ENCODE measurements around the gene ANKS6. TPM values are rescaled to one million over a fixed set of nuclear protein-coding genes. Genes with fewer than 3 reads are reported as not detected.

ANKS6 gene
- polyA plus RNA-seq, 1 donor from 2014 or later = 16.6 TPM

DNA sequence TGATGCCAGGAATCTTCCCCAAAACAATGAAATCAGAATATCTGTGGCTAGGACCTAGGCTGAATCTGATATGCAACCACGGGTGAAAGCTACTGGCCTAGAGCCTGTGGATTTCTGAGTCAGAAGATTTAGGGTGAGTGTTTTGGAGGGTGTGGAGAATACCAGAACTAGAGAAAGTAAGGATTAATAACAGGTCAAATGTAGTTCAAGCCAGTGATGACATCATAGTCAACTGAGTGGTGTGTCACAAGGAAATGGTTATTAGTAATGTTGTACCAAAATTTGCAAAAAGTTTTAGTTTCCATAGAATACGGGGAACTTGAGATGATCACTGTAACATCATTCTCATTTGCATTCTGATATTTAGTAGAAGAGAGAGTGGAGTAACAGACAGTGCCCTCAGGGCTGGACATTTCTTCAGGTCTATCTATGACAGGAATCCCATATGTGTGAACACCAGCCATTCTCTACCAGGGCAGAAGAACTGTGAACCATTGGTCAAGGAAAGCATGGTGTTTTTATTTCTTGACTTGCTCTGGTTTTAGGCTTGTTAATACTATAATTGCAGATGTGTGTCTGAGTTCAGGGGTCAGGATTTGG is 14.8 kb upstream of the ANKS6 start:
- Histone ChIP-seq H3F3A (ENCODE audit: insufficient read depth, low read length, poor library complexity, severe bottlenecking) (peaks cover 6% of the 10 kb centered on the region), H3K36me3 (ENCODE audit: insufficient read depth, low read length) (no peaks in the 10 kb centered on the region), H3K9me3 (ENCODE audit: low read length) (no peaks in the 10 kb centered on the region), H3K9ac (ENCODE audit: low read length) (no peak overlapping the region), H4K20me1 (ENCODE audit: insufficient read depth) (no peaks in the 10 kb centered on the region), H3K4me3 (ENCODE audit: low read length) (no peak overlapping the region), H3K27me3 (ENCODE audit: insufficient read depth, low read depth, low read length) (no peaks in the 10 kb centered on the region), H2AFZ (ENCODE audit: low read depth, low read length) (no peak overlapping the region), H3K4me2 (ENCODE audit: low read length) (no peak overlapping the region), H3K27ac (ENCODE audit: low read length) (no peak overlapping the region), H3K9me2 (ENCODE audit: insufficient read depth, low read length) (no peaks in the 10 kb centered on the region), H3K79me2 (replicated peaks; ENCODE audit: insufficient read depth, low read length) (no peaks in the 10 kb centered on the region)
- TF ChIP-seq EP300 (conservative IDR thresholded peaks at IDR 0.05; ENCODE audit: poor library complexity, severe bottlenecking) (no peak), EZH2 (IDR thresholded peaks at IDR 0.05; ENCODE audit: borderline replicate concordance, insufficient read depth, low read length, poor library complexity, severe bottlenecking) (no peak), TAF1 (IDR thresholded peaks at IDR 0.05; ENCODE audit: low read depth) (no peak), SMC3 (conservative IDR thresholded peaks at IDR 0.05; ENCODE audit: poor library complexity) (no peak), POLR2AphosphoS5 (IDR thresholded peaks at IDR 0.05) (no peak), CTCF (IDR thresholded peaks at IDR 0.05; ENCODE audit: poor library complexity, severe bottlenecking) (no peak), MXI1 (conservative IDR thresholded peaks at IDR 0.05; ENCODE audit: poor library complexity, severe bottlenecking) (no peak), REST (IDR thresholded peaks at IDR 0.05; ENCODE audit: borderline replicate concordance) (no peak), RAD21 (conservative IDR thresholded peaks at IDR 0.05) (no peak)

DNA sequence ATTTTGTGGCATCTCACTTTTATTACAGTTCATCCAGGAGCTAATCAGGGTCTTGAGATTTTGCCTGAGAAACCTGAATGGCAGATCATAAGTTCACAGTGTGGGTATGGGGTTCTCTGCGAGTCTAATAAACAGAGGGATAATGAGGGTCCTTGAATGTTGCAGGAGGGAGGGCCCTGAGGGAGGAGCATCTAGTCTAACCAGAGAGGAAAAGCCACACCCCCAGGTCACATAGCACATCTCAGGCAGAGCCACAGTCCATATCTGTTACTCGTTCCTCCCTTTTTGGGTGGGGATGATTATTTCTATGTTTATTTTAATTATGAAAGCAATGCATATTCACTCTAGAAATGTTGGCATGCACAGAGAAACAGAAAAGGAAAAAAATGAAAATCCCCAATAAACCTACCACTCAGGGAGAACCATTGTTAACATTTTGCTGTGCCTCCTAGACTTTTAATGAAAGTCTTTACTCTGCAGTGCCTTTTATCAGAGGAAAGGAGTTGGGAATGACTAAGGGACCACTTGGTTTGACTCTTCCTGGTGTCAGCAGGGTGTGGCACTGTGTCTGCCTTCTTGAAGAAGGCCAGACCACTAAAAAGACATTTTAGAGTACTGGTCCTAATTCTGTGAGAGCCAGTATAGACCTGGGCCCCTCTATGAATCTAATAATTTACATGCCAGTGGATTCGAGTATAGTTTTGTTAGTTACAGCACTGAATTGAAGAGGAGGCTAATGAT is 13.9 kb upstream of the ANKS6 start:
- H3K27ac ChIP-seq (ENCODE audit: low read length) = no peak overlapping the region
- H3K27me3 ChIP-seq (ENCODE audit: insufficient read depth, low read depth, low read length) = no peaks in the 10 kb centered on the region
- H4K20me1 ChIP-seq (ENCODE audit: insufficient read depth) = no peaks in the 10 kb centered on the region
- no peaks in the 10 kb centered on the region for H3K36me3 ChIP-seq (ENCODE audit: insufficient read depth, low read length)
- no peaks in the 10 kb centered on the region for H3K79me2 ChIP-seq (replicated peaks; ENCODE audit: insufficient read depth, low read length)
- no peaks in the 10 kb centered on the region for H3K9me3 ChIP-seq (ENCODE audit: low read length)
- H3K9me2 ChIP-seq (ENCODE audit: insufficient read depth, low read length) = no peaks in the 10 kb centered on the region
- peaks cover 6% of the 10 kb centered on the region for H3F3A ChIP-seq (ENCODE audit: insufficient read depth, low read length, poor library complexity, severe bottlenecking)
- H3K9ac ChIP-seq (ENCODE audit: low read length) = no peak overlapping the region
- TF ChIP-seq CTCF (IDR thresholded peaks at IDR 0.05; ENCODE audit: poor library complexity, severe bottlenecking) = no peak
- TF ChIP-seq POLR2AphosphoS5 (IDR thresholded peaks at IDR 0.05) = no peak
- no peak for TF ChIP-seq TAF1 (IDR thresholded peaks at IDR 0.05; ENCODE audit: low read depth)
- TF ChIP-seq EP300 (conservative IDR thresholded peaks at IDR 0.05; ENCODE audit: poor library complexity, severe bottlenecking) = no peak
- no peak for TF ChIP-seq SMC3 (conservative IDR thresholded peaks at IDR 0.05; ENCODE audit: poor library complexity)
- TF ChIP-seq REST (IDR thresholded peaks at IDR 0.05; ENCODE audit: borderline replicate concordance) = no peak
- no peak for TF ChIP-seq MXI1 (conservative IDR thresholded peaks at IDR 0.05; ENCODE audit: poor library complexity, severe bottlenecking)
- TF ChIP-seq EZH2 (IDR thresholded peaks at IDR 0.05; ENCODE audit: borderline replicate concordance, insufficient read depth, low read length, poor library complexity, severe bottlenecking) = no peak
- TF ChIP-seq RAD21 (conservative IDR thresholded peaks at IDR 0.05) = no peak
- peak overlapping the region; percentile 14 for H3K4me3 ChIP-seq (ENCODE audit: low read length)
- H3K4me2 ChIP-seq (ENCODE audit: low read length) = no peak overlapping the region
- no peak overlapping the region for H2AFZ ChIP-seq (ENCODE audit: low read depth, low read length)

Data from neural cell (in vitro differentiated cells).